Loucy (cell line): ENCODE measurements around the gene AMZ1.

Experiments used
- H2AFZ ChIP-seq: fragments of 200-600 bp; sonication (generic); 2 replicates; pipeline ENCODE4 v1.6.0; 2016; ENCODE audit warnings: antibody characterized with exemption, mild to moderate bottlenecking, low read length, moderate library complexity
- H3F3A ChIP-seq: fragments of 200-600 bp; 2 replicates; pipeline ENCODE4 v1.6.0; 2016; ENCODE audit warnings: antibody characterized with exemption, low read depth, mild to moderate bottlenecking
- H3K27me3 ChIP-seq: fragments of 200-600 bp; sonication (generic); 2 replicates; pipeline ENCODE4 v1.6.1; 2014; ENCODE audit warnings: low read length, mild to moderate bottlenecking; ENCODE audit not compliant: insufficient read depth, poor library complexity, severe bottlenecking
- H3K36me3 ChIP-seq: fragments of 200-600 bp; sonication (generic); 2 replicates; pipeline ENCODE4 v1.6.1; 2016; ENCODE audit warnings: low read length; ENCODE audit not compliant: insufficient read depth
- H3K4me1 ChIP-seq: fragments of 200-600 bp; sonication (generic); 2 replicates; pipeline ENCODE4 v1.5.1; 2014; ENCODE audit warnings: low read length, mild to moderate bottlenecking; ENCODE audit not compliant: insufficient read depth, poor library complexity, severe bottlenecking
- H3K4me2 ChIP-seq: fragments of 200-600 bp; sonication (generic); 2 replicates; pipeline ENCODE4 v1.6.0; 2014; ENCODE audit warnings: antibody characterized with exemption, low read length, low read depth, mild to moderate bottlenecking; ENCODE audit not compliant: poor library complexity, severe bottlenecking
- H3K4me3 ChIP-seq: fragments of 200-600 bp; sonication (generic); 2 replicates; pipeline ENCODE4 v1.5.1; 2014; ENCODE audit warnings: low read length, mild to moderate bottlenecking, mixed read lengths; ENCODE audit not compliant: poor library complexity, severe bottlenecking
- H3K79me2 ChIP-seq: fragments of 200-600 bp; sonication (generic); 2 replicates; pipeline ENCODE4 v1.6.1; 2014; ENCODE audit warnings: low read length; ENCODE audit not compliant: insufficient read depth
- H3K9ac ChIP-seq: fragments of 200-600 bp; sonication (generic); 2 replicates; pipeline ENCODE4 v1.6.0; 2014; ENCODE audit warnings: mild to moderate bottlenecking, low read depth, low read length, moderate library complexity; ENCODE audit not compliant: poor library complexity, severe bottlenecking
- H3K9me2 ChIP-seq: fragments of 200-600 bp; sonication (generic); replicated peaks from 2 replicates; pipeline ENCODE4 v1.6.1; 2016; ENCODE audit warnings: low read depth, low read length, mixed read lengths
- H3K9me3 ChIP-seq: fragments of 200-600 bp; sonication (generic); 2 replicates; pipeline ENCODE4 v1.6.1; 2014; ENCODE audit warnings: mild to moderate bottlenecking, antibody characterized with exemption, low read length, low read depth; ENCODE audit not compliant: insufficient read depth
- H4K20me1 ChIP-seq: fragments of 200-600 bp; sonication (generic); 2 replicates; pipeline ENCODE4 v1.6.0; 2014; ENCODE audit warnings: antibody characterized with exemption, low read length, mild to moderate bottlenecking; ENCODE audit not compliant: insufficient read depth, poor library complexity, severe bottlenecking
- EZH2phosphoT487 ChIP-seq: fragments of 200-600 bp; IDR thresholded peaks from 2 replicates; pipeline ENCODE4 v1.6.1; 2018; ENCODE audit warnings: antibody characterized with exemption, mild to moderate bottlenecking, moderate library complexity, borderline replicate concordance
- TF ChIP-seq, protein P1 (sequence below): fragments of 200-600 bp; sonication (generic); conservative IDR thresholded peaks from 2 replicates; pipeline ENCODE4 v1.5.1; 2014; ENCODE audit warnings: mild to moderate bottlenecking, antibody characterized with exemption, low read length

The AMZ1 gene

DNA sequence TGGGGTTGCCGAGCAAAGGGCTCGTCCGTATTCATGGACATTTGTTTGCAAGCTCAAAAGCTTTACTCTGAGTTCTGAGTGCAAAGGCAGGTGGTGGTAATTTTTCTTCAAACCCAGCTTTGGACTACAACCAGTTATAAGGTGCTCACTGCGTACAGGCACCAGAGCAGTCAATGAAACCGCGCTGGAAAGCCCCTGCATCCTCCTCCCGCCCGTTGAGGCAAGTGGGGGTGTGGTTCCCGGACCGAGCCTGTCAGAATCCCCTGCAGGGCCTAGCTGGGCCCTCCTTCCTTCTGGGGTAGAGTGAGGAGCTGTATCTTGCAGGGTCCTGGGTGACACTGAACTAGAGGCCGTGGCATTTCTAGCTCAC, 22.3 kb downstream of the AMZ1 start:
- H4K20me1 ChIP-seq, result no peaks in the 10 kb centered on the region
- no peaks in the 10 kb centered on the region for H3K9me2 ChIP-seq
- H3K4me3 ChIP-seq, result peak overlapping the region; percentile 44
- H3K79me2 ChIP-seq, result no peaks in the 10 kb centered on the region; the same call in 1 of the 2 replicates
- TF ChIP-seq, protein P1, sequence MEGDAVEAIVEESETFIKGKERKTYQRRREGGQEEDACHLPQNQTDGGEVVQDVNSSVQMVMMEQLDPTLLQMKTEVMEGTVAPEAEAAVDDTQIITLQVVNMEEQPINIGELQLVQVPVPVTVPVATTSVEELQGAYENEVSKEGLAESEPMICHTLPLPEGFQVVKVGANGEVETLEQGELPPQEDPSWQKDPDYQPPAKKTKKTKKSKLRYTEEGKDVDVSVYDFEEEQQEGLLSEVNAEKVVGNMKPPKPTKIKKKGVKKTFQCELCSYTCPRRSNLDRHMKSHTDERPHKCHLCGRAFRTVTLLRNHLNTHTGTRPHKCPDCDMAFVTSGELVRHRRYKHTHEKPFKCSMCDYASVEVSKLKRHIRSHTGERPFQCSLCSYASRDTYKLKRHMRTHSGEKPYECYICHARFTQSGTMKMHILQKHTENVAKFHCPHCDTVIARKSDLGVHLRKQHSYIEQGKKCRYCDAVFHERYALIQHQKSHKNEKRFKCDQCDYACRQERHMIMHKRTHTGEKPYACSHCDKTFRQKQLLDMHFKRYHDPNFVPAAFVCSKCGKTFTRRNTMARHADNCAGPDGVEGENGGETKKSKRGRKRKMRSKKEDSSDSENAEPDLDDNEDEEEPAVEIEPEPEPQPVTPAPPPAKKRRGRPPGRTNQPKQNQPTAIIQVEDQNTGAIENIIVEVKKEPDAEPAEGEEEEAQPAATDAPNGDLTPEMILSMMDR, result no peak
- TF ChIP-seq EZH2phosphoT487, result no peak
- H3K4me1 ChIP-seq, result peaks cover 87% of the 10 kb centered on the region
- peak overlapping the region; percentile 76 for H3K4me2 ChIP-seq
- H3K9ac ChIP-seq, result peak overlapping the region; percentile 44
- H3K27me3 ChIP-seq, result no peaks in the 10 kb centered on the region
- H3K36me3 ChIP-seq, result no peaks in the 10 kb centered on the region
- no peak overlapping the region for H2AFZ ChIP-seq
- H3K9me3 ChIP-seq, result no peaks in the 10 kb centered on the region
- H3F3A ChIP-seq, result no peaks in the 10 kb centered on the region

DNA sequence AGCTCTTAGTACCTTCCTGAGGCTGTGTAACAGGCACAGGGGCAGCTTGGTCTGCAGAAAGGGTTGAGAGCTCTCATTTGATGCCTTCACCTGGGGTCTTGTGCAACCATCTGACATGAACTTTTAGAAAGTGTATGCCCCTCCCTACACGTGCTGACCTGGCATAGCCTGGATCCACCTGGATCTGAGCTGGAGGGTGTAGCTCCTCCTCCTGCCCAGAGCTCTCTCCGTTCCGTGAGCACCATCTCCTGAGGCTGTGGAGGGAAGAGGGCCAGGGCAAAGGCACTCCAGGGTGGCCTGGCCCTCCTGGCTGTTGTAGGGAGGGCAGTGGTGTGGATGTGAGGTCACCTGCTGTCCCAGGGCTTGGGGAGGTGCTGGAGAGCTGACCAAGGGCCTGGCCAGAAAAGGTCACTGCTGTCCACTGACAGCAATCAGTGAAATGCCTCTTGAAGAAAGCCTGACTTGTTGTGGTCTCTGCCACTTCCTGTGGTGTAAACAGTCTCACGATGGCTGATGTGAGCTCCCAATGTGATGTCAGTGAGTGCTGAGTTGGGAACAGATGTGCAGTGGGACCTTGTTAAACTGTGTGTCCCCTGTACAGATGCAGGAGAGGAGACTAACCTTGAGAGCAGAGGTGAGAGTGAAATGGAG, 23.0 kb downstream of the AMZ1 start:
- Histone ChIP-seq H3K4me1 (peaks cover 91% of the 10 kb centered on the region), H3K9ac (peak overlapping the region; percentile 44), H3K4me2 (peak overlapping the region; percentile 76)

DNA sequence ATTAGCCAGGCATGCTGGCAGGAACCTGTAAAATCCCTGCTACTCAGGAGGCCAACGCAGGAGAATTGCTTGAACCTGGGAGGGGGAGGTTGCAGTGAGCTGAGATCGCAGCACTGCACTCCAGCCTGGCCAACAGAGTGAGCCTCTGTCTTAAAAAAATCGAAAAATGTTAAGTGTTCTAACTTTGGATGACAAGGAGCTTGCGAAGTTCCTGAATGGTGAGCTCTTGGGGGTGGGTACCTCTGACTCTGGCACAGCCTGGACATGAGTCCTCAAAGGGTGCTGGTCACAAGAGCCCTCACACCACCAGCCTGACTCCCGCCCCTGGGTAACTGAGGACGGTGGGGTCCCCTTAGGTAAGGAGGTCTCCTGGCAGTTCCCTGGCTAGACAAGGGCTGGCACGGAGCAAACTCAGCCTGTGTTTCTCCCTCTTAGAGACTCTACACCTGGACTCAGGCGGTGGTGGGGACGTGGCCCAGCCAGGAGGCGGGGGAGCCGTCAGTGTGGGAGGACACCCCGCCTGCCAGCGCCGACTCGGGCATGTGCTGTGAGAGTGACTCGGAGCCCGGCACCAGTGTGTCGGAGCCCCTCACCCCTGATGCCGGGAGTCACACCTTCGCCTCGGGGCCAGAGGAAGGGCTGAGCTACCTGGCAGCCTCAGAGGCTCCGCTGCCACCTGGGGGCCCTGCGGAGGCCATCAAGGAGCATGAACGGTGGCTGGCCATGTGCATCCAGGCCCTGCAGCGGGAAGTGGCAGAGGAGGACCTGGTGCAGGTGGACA, 24.1 kb downstream of the AMZ1 start:
- Histone ChIP-seq H3K27me3 (no peaks in the 10 kb centered on the region), H3K4me1 (peaks cover 97% of the 10 kb centered on the region), H3K79me2 (no peaks in the 10 kb centered on the region; the same call in 1 of the 2 replicates), H2AFZ (no peak overlapping the region), H4K20me1 (no peaks in the 10 kb centered on the region), H3K9me2 (no peaks in the 10 kb centered on the region), H3K4me2 (peak overlapping the region; percentile 76), H3K9me3 (no peaks in the 10 kb centered on the region), H3K9ac (peak overlapping the region; percentile 34), H3F3A (no peaks in the 10 kb centered on the region), H3K36me3 (no peaks in the 10 kb centered on the region), H3K4me3 (no peak overlapping the region)
- no peak for TF ChIP-seq EZH2phosphoT487
- TF ChIP-seq, protein P1, result no peak

More for the DNA sequence above, 23.0 kb downstream of the AMZ1 start:
- Histone ChIP-seq H3K9me2 (no peaks in the 10 kb centered on the region), H3F3A (no peaks in the 10 kb centered on the region), H4K20me1 (no peaks in the 10 kb centered on the region), H3K36me3 (no peaks in the 10 kb centered on the region), H3K79me2 (no peaks in the 10 kb centered on the region; the same call in 1 of the 2 replicates), H3K4me3 (peak overlapping the region; percentile 44), H3K9me3 (no peaks in the 10 kb centered on the region), H3K27me3 (no peaks in the 10 kb centered on the region), H2AFZ (no peak overlapping the region)
- TF ChIP-seq EZH2phosphoT487, result no peak
- TF ChIP-seq, protein P1, result no peak
